ENCODE data around the gene AJAP1.

GRCh38 chr1:4650981-4651380, 3.4 kb upstream of the AJAP1 start:
- no peak for TF ChIP-seq POLR2AphosphoS5 (IDR thresholded peaks at IDR 0.05)
- no peak for TF ChIP-seq CTCF (IDR thresholded peaks at IDR 0.05)

Measured in sigmoid colon (tissue), 4 donors.